ENCODE data around the gene ATXN2. TPM values are rescaled to one million over a fixed set of nuclear protein-coding genes. Genes with fewer than 3 reads are reported as not detected.

Gene ATXN2
- total and polyA plus RNA-seq, 9 of the 15 experiments (the other 6 are each of a cell fraction or from before 2014, with no cell fraction given): 16.8 to 67.8 (median 29.3) TPM

- WGBS (ENCODE audit: insufficient coverage, low coverage, missing lambda C conversion rate): 0% methylated on average over 17 of the region's 67 CpGs
- FAIRE-seq: no peak
- no peaks in the 10 kb centered on the region for H3K27me3 ChIP-seq (ENCODE audit: control insufficient read depth in 2 of 2, insufficient read depth in 2 of 2, low read length in 2 of 2)
- in situ Hi-C loops (cut with MboI): no loop called here
- POLR2A ChIA-PET: interaction anchor here (0.6 kb wide), 1 partner anchor 9 kb away, joined by 3 read pairs; no protein-coding TSS in a partner anchor
- CTCF ChIA-PET (ENCODE audit: low intra/inter-chr PET ratio): no interaction called here
- H3K79me2 ChIP-seq (ENCODE audit: control insufficient read depth, insufficient read depth, low read length): peaks cover 72% of the 10 kb centered on the region
- H3K27ac ChIP-seq (ENCODE audit: extremely low read depth, low read depth, low read length): peak overlapping the region; percentile 99
- peaks cover 0 to 30% of the 10 kb centered on the region in 2 experiments; a peak in 4 of 5 replicates for H3K4me1 ChIP-seq (replicated peaks in 1 of 2; ENCODE audit: control insufficient read depth in 2 of 2, insufficient read depth in 2 of 2, low read length in 2 of 2)
- peak overlapping the region; percentile 96 for H3K4me3 ChIP-seq
- H3K9me3 ChIP-seq (replicated peaks; ENCODE audit: control insufficient read depth, insufficient read depth, low read depth, low read length): no peaks in the 10 kb centered on the region
- H4K20me1 ChIP-seq (replicated peaks; ENCODE audit: control insufficient read depth, insufficient read depth, low read length): peaks cover 34% of the 10 kb centered on the region
- peak overlapping the region; percentile 67 for H2AFZ ChIP-seq (ENCODE audit: low read depth, low read length)
- peak; percentile 72 to 76 (median 74) for DNase-seq (ENCODE audit: extremely low read depth in 1 of 4, low spot score in 3 of 4)
- H3K4me2 ChIP-seq (ENCODE audit: insufficient read depth, low read length): peak overlapping the region; percentile 96
- intact Hi-C loops (cut with micrococcal nuclease): loop anchor here (5.0 kb wide), 1 partner anchor 191 kb away; the partner anchor contains the start of gene SH2B3
- peak overlapping the region; percentile 86 to 98 for H3K9ac ChIP-seq (ENCODE audit: insufficient read depth in 1 of 2, low read depth in 2 of 2, low read length in 2 of 2)
- BruUV-seq (replicated peaks): no TSS peak
- peaks cover 15% of the 10 kb centered on the region; the same call in 1 of the 3 replicates for H3K36me3 ChIP-seq (ENCODE audit: control insufficient read depth, insufficient read depth, low read length)
- no peaks in the 10 kb centered on the region for H3K9me1 ChIP-seq (ENCODE audit: control insufficient read depth, insufficient read depth, low read length)
- peak; percentile 68 for ATAC-seq
- TF ChIP-seq KAT8 (IDR thresholded peaks at IDR 0.05; ENCODE audit: low read depth) (no peak), ZNF165 (CRISPR knock-in tag; IDR thresholded peaks at IDR 0.05; ENCODE audit: borderline replicate concordance) (no peak), MIER1 (IDR thresholded peaks at IDR 0.05; ENCODE audit: low read depth) (no peak), ZNF445 (CRISPR knock-in tag; IDR thresholded peaks at IDR 0.05; ENCODE audit: low read depth) (no peak), ZNF175 (CRISPR knock-in tag; IDR thresholded peaks at IDR 0.05; ENCODE audit: low read depth) (no peak), MTA3 (IDR thresholded peaks at IDR 0.05; ENCODE audit: borderline replicate concordance) (no peak), MECOM (CRISPR knock-in tag; IDR thresholded peaks at IDR 0.05) (no peak), ESRRA (IDR thresholded peaks at IDR 0.05; ENCODE audit: borderline replicate concordance, low read depth) (no peak), HLTF (IDR thresholded peaks at IDR 0.05) (no peak; the same call in 1 of the 2 replicates), ZNF324 (CRISPR knock-in tag; IDR thresholded peaks at IDR 0.05) (no peak), MTA2 (IDR thresholded peaks at IDR 0.05; ENCODE audit: low read depth) (no peak), POLR2H (tag; IDR thresholded peaks at IDR 0.05; ENCODE audit: low read depth) (no peak), ATF6 (CRISPR knock-in tag; IDR thresholded peaks at IDR 0.05) (0 out of 2 replicates have a peak, but pooled peaks have one; percentile 14), HMGN3 (IDR thresholded peaks at IDR 0.05; ENCODE audit: borderline replicate concordance, extremely low read depth, insufficient read length, low read depth, low read length) (peak; percentile 37), TEAD4 (IDR thresholded peaks at IDR 0.05; ENCODE audit: low read length) (no peak), TEAD4 (CRISPR knock-in tag; IDR thresholded peaks at IDR 0.05; ENCODE audit: borderline replicate concordance) (no peak)
- TF ChIP-seq, protein P1, sequence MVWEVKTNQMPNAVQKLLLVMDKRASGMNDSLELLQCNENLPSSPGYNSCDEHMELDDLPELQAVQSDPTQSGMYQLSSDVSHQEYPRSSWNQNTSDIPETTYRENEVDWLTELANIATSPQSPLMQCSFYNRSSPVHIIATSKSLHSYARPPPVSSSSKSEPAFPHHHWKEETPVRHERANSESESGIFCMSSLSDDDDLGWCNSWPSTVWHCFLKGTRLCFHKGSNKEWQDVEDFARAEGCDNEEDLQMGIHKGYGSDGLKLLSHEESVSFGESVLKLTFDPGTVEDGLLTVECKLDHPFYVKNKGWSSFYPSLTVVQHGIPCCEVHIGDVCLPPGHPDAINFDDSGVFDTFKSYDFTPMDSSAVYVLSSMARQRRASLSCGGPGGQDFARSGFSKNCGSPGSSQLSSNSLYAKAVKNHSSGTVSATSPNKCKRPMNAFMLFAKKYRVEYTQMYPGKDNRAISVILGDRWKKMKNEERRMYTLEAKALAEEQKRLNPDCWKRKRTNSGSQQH (CRISPR knock-in tag; IDR thresholded peaks at IDR 0.05): no peak
- TF ChIP-seq, protein P2, sequence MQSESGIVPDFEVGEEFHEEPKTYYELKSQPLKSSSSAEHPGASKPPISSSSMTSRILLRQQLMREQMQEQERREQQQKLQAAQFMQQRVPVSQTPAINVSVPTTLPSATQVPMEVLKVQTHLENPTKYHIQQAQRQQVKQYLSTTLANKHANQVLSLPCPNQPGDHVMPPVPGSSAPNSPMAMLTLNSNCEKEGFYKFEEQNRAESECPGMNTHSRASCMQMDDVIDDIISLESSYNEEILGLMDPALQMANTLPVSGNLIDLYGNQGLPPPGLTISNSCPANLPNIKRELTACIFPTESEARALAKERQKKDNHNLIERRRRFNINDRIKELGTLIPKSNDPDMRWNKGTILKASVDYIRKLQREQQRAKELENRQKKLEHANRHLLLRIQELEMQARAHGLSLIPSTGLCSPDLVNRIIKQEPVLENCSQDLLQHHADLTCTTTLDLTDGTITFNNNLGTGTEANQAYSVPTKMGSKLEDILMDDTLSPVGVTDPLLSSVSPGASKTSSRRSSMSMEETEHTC (IDR thresholded peaks at IDR 0.05): no peak
Observed at GRCh38 chr12:111597831-111598636, 1.1 kb downstream of the ATXN2 start.

Data from K562 (cell line).